Hepatocyte (in vitro differentiated cells): ENCODE measurements around the gene EFHD1.
"Not testable (repeated sequence)": the region's sequence is repeated elsewhere in the genome, so short reads cannot be mapped to it uniquely, and the experiment has no call there.

Experiments used
- CTCF ChIP-seq: fragments of 200-600 bp; sonication (generic); IDR thresholded peaks from 2 replicates; pipeline ENCODE4 v1.5.1; 2016; ENCODE audit warnings: antibody characterized with exemption, mild to moderate bottlenecking; ENCODE audit not compliant: poor library complexity
- EZH2 ChIP-seq: fragments of 200-600 bp; sonication (generic); IDR thresholded peaks from 2 replicates; pipeline ENCODE4 v1.6.1; 2016; ENCODE audit warnings: antibody characterized with exemption, mild to moderate bottlenecking, borderline replicate concordance

- TF ChIP-seq CTCF, EZH2: not testable (repeated sequence)
Observed at GRCh38 chr2:232691117-232691516, 57.7 kb downstream of the EFHD1 start.
